GM13977 (cell line): ENCODE results near the gene RAB22A.

Source experiments
- DNase-seq: peaks from one replicate; pipeline ENCODE4 v3.0.0; 2012; ENCODE audit warnings: low spot score
- in situ Hi-C: fragments of 300-500 bp; cut with MboI; formaldehyde crosslinking; loops from one replicate; pipeline ENCODE4 v1.12.0; 2022; ENCODE audit warnings: low sequenced_read_pairs, low pct_unique_long_range_greater_than_20kb, mixed read lengths, inconsistent platforms; ENCODE audit not compliant: unreplicated experiment
- TF ChIP-seq, protein P1 (sequence below): IDR thresholded peaks from 2 replicates; pipeline ENCODE4 v1.5.1; 2012; ENCODE audit warnings: mild to moderate bottlenecking, control low read depth; ENCODE audit not compliant: insufficient read depth; ENCODE audit errors: extremely low read depth, missing control alignments

The RAB22A gene

DNA sequence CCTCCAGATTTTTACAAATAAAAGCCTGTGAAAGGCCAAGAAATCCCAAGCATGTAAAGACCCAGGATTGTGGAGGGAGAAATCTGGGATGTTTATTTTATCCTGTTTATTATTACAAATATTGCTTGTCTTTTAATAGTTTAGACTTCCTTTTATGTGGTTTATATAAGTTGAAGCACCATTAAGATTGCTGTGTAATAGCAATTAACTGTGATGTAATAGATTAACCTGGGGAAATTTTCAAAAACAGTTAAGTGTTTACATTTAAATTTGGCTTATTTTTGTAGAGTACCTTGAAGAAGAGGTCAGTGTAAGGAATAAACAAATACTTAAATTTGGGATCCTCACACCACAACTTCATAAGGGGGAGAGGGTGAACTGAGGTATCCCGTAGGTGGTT is 106.5 kb downstream of the RAB22A start:
- DNase-seq = no peak
- in situ Hi-C loops = no loop called here
- TF ChIP-seq, protein P1, sequence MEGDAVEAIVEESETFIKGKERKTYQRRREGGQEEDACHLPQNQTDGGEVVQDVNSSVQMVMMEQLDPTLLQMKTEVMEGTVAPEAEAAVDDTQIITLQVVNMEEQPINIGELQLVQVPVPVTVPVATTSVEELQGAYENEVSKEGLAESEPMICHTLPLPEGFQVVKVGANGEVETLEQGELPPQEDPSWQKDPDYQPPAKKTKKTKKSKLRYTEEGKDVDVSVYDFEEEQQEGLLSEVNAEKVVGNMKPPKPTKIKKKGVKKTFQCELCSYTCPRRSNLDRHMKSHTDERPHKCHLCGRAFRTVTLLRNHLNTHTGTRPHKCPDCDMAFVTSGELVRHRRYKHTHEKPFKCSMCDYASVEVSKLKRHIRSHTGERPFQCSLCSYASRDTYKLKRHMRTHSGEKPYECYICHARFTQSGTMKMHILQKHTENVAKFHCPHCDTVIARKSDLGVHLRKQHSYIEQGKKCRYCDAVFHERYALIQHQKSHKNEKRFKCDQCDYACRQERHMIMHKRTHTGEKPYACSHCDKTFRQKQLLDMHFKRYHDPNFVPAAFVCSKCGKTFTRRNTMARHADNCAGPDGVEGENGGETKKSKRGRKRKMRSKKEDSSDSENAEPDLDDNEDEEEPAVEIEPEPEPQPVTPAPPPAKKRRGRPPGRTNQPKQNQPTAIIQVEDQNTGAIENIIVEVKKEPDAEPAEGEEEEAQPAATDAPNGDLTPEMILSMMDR = no peak

DNA sequence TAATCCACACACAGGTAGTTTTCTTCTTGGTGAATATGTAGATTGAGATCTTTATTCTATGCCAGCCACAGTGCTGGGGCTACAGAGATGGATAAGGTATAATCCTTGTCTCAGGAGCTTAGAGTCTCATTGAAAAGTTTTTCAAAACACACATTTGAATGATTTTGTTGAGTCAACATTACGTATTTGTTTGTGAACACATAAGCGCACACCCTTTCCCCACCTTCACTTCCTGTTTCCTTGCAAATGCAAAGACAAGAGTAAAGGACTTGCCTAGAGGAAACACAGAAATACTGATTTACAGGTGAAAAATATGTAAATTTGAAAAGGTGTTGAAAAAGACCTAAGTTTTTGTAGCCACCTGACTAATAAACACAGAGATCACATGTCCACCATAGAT is 107.3 kb downstream of the RAB22A start:
- no peak for DNase-seq
- in situ Hi-C loops = no loop called here
- TF ChIP-seq, protein P1 = no peak
